ENCODE data around the gene AWAT2.

DNA sequence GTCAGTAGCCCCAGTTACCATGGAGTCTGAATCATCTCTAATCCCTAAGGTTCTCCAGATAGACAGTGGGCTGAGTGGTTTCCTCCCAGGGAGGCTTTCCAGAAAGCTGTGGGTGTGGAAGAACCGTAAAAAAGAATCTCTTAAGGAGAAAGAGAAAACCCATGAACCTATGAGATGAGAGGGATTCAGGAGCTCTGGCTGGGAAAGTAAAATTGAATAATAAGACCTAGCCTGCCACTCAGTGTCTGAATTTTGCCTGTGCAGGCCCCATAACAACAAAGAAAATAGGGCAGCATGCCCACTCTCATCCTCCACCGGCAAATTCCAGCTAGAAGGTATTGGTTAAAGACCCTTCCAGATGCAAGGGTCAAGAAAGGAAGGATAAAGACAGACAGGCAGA is 16.9 kb downstream of the AWAT2 start:
- TF ChIP-seq, protein P1, sequence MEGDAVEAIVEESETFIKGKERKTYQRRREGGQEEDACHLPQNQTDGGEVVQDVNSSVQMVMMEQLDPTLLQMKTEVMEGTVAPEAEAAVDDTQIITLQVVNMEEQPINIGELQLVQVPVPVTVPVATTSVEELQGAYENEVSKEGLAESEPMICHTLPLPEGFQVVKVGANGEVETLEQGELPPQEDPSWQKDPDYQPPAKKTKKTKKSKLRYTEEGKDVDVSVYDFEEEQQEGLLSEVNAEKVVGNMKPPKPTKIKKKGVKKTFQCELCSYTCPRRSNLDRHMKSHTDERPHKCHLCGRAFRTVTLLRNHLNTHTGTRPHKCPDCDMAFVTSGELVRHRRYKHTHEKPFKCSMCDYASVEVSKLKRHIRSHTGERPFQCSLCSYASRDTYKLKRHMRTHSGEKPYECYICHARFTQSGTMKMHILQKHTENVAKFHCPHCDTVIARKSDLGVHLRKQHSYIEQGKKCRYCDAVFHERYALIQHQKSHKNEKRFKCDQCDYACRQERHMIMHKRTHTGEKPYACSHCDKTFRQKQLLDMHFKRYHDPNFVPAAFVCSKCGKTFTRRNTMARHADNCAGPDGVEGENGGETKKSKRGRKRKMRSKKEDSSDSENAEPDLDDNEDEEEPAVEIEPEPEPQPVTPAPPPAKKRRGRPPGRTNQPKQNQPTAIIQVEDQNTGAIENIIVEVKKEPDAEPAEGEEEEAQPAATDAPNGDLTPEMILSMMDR (IDR thresholded peaks at IDR 0.05; ENCODE audit: poor library complexity), result no peak
- no peak for TF ChIP-seq EZH2 (IDR thresholded peaks at IDR 0.05; ENCODE audit: borderline replicate concordance)
